CD14-positive monocyte (primary cell): ENCODE measurements around the gene FCRL6. TPM values are rescaled to one million over a fixed set of nuclear protein-coding genes. Genes with fewer than 3 reads are reported as not detected.

Experiments
- DNase-seq, 3 donors: peaks; one replicate each; pipeline ENCODE4 v3.0.0-alpha.2; 2011 to 2022
- H2AFZ ChIP-seq: 2 replicates; pipeline ENCODE4 v1.6.0; 2012; ENCODE audit warnings: mild to moderate bottlenecking, low read depth, low read length, inconsistent platforms; ENCODE audit not compliant: insufficient read depth, poor library complexity, severe bottlenecking
- H3K27ac ChIP-seq, 2 donors: 1 replicate in 1 of 2; 2 replicates in 1 of 2; pipeline ENCODE4 v1.5.1; 2012 to 2013; ENCODE audit warnings: low read length in 2 of 2, control low read depth in 1 of 2, inconsistent platforms in 1 of 2, low read depth in 1 of 2, mild to moderate bottlenecking in 1 of 2
- H3K27me3 ChIP-seq, 2 donors: one replicate each; pipeline versions ENCODE4 v1.6.0 to v1.6.1; 2011 to 2013; ENCODE audit warnings: low read length in 2 of 2; ENCODE audit not compliant: control insufficient read depth in 2 of 2, insufficient read depth in 2 of 2
- H3K36me3 ChIP-seq, 2 donors: replicated peaks in 1 of 2; 1 replicate in 1 of 2; 2 replicates in 1 of 2; pipeline versions ENCODE4 v1.5.1 to v1.6.1; 2012 to 2013; ENCODE audit warnings: low read length in 2 of 2, control low read depth in 1 of 2, inconsistent platforms in 1 of 2, mild to moderate bottlenecking in 1 of 2; ENCODE audit not compliant: insufficient read depth in 2 of 2, control insufficient read depth in 1 of 2
- H3K4me1 ChIP-seq, 2 donors: 1 replicate in 1 of 2; 2 replicates in 1 of 2; pipeline versions ENCODE4 v1.5.1 to v1.6.1; 2012 to 2013; ENCODE audit warnings: low read length in 2 of 2, control low read depth in 1 of 2, inconsistent platforms in 1 of 2, mild to moderate bottlenecking in 1 of 2, moderate library complexity in 1 of 2; ENCODE audit not compliant: insufficient read depth in 2 of 2, control insufficient read depth in 1 of 2
- H3K4me2 ChIP-seq: replicated peaks from 2 replicates; pipeline ENCODE3; 2012; ENCODE audit warnings: low read length, moderate library complexity, mild to moderate bottlenecking; ENCODE audit not compliant: poor library complexity, severe bottlenecking; ENCODE audit errors: extremely low read depth
- H3K4me3 ChIP-seq, 3 experiments: fragments of 200-600 bp in 1 of 3; sonication (generic) in 1 of 3; replicated peaks in 1 of 3; 1 replicate in 2 of 3; 2 replicates in 1 of 3; pipeline ENCODE4 v1.5.1; 2011 to 2013; ENCODE audit warnings: low read length in 3 of 3, mild to moderate bottlenecking in 3 of 3, control low read depth in 2 of 3, low read depth in 2 of 3, inconsistent platforms in 1 of 3, moderate library complexity in 1 of 3
- H3K79me2 ChIP-seq: 2 replicates; pipeline ENCODE4 v1.6.0; 2012; ENCODE audit warnings: mild to moderate bottlenecking, control low read depth, inconsistent platforms, low read length, moderate library complexity; ENCODE audit not compliant: insufficient read depth
- H3K9ac ChIP-seq: 2 replicates; pipeline ENCODE4 v1.6.0; 2017; ENCODE audit warnings: low read length, mild to moderate bottlenecking; ENCODE audit not compliant: insufficient read depth, poor library complexity, severe bottlenecking
- H3K9me3 ChIP-seq, 2 donors: replicated peaks in 1 of 2; 1 replicate in 1 of 2; 2 replicates in 1 of 2; pipeline versions ENCODE4 v1.5.1 to v1.6.1; 2012 to 2013; ENCODE audit warnings: low read length in 2 of 2, control low read depth in 1 of 2; ENCODE audit not compliant: control insufficient read depth in 1 of 2, insufficient read depth in 1 of 2
- H4K20me1 ChIP-seq: 2 replicates; pipeline ENCODE4 v1.6.0; 2012; ENCODE audit warnings: mild to moderate bottlenecking, low read length, control low read depth, moderate library complexity; ENCODE audit not compliant: insufficient read depth
- H3K27ac Mint-ChIP-seq, 7 donors: one replicate each; pipeline ENCODE4 v1.8.0; 2020; ENCODE audit warnings: mild to moderate bottlenecking in 7 of 7, mixed read lengths in 7 of 7, moderate library complexity in 6 of 7, inconsistent platforms in 2 of 7
- H3K27me3 Mint-ChIP-seq, 3 donors: one replicate each; pipeline ENCODE4 v1.8.0; 2021 to 2022; ENCODE audit warnings: low read depth in 3 of 3, mild to moderate bottlenecking in 3 of 3, mixed read lengths in 3 of 3, moderate library complexity in 3 of 3, inconsistent platforms in 1 of 3
- H3K36me3 Mint-ChIP-seq, 2 donors: one replicate each; pipeline ENCODE4 v1.8.0; 2020; ENCODE audit warnings: mixed read lengths in 2 of 2, inconsistent platforms in 1 of 2, mild to moderate bottlenecking in 1 of 2
- H3K4me1 Mint-ChIP-seq: one replicate; pipeline ENCODE4 v1.8.0; 2020; ENCODE audit warnings: mild to moderate bottlenecking, mixed read lengths
- H3K4me3 Mint-ChIP-seq, 2 donors: one replicate each; pipeline ENCODE4 v1.8.0; 2020; ENCODE audit warnings: mild to moderate bottlenecking in 2 of 2, mixed read lengths in 2 of 2, moderate library complexity in 1 of 2
- H3K9me3 Mint-ChIP-seq, 7 donors: one replicate each; pipeline ENCODE4 v1.8.0; 2020 to 2022; ENCODE audit warnings: mixed read lengths in 7 of 7, mild to moderate bottlenecking in 6 of 7, moderate library complexity in 6 of 7, inconsistent platforms in 2 of 7
- WGBS: methylation state at CpG from one replicate; pipeline ENCODE4 v1.1.5; 2013; ENCODE audit warnings: missing lambda C conversion rate; ENCODE audit not compliant: insufficient coverage; 5-methylcytosine and 5-hydroxymethylcytosine counted together
- intact Hi-C, 2 donors: fragments of 100-400 bp; cut with micrococcal nuclease; formaldehyde crosslinking; loops; one replicate each; pipeline versions ENCODE4 v1.15.0 to v1.15.1; 2023
- polyA plus RNA-seq, 3 donors: library from polyadenylated mRNA; depleted of rRNA in 1 of 3; unstranded in 2 of 3; stranded (reverse) in 1 of 3; fragments of 300-500 nt in 2 of 3; fragments of >200 nt in 1 of 3; fragmentation: Illumina TruSeq in 2 of 3; gene quantifications; 1 replicate in 2 of 3; 2 replicates in 1 of 3; pipeline ENCODE4 v1.2.3, GENCODE V29; 2012 to 2021
- TF ChIP-seq, protein P1 (sequence below): fragments of 200-600 bp; IDR thresholded peaks from one replicate; pipeline ENCODE4 v1.8.0; 2022; ENCODE audit warnings: antibody characterized with exemption, mild to moderate bottlenecking

The FCRL6 gene
- polyA plus RNA-seq, 3 donors: 0.15 to 0.36 (median 0.17) TPM

DNA sequence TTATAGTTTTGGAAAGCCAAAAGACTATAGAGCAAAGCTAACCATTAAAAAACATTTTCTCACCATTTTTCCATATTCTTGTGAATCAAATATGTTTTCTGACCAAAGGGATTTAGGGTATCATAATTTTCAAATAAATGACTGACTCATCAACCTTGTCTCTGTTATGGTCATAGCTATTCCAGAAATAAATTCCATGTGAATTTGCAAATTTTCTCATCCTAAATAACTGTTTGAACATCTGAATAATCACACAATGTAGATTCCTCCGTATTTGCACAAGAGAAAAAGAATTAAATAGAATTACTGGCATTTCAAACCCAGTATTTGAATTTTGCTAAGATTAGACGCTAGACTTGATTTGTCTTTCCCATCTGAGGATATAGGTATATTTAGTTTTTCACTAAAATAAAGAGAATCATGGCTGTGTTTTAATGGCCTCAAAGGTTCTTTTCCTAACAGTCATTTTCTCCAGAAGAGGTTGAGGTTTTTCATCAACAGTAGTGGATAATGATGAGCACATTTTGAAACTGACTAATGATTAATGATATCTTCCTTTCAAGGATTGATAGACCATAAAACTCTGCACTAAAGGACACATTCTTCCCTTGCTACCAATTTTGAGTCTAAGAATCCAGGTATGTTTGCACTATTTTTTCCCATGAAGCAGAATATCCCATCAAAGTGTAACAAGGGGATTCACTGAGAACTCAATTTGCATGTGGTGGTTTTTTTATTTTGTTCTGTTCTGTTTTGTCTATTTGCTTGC is 30.8 kb upstream of the FCRL6 start:
- intact Hi-C loops: no loop called here
- Histone ChIP-seq H3K4me2 (no peak overlapping the region), H3K4me3 (no peak overlapping the region), H3K36me3 (no peaks in the 10 kb centered on the region), H3K4me1 (no peaks in the 10 kb centered on the region), H3K27ac (no peak overlapping the region), H3K79me2 (no peaks in the 10 kb centered on the region), H3K9me3 (no peaks in the 10 kb centered on the region), H3K27me3 (no peaks in the 10 kb centered on the region), H4K20me1 (no peaks in the 10 kb centered on the region), H2AFZ (no peak overlapping the region), H3K9ac (no peak overlapping the region)
- WGBS: no CpG with 5 or more reads among the region's 2 CpGs
- Mint-ChIP-seq H3K4me3 (no peak overlapping the region), H3K27me3 (peaks cover 0 to 2% (median 1%) of the 10 kb centered on the region in 3 donors), H3K27ac (no peak overlapping the region), H3K4me1 (peaks cover 2% of the 10 kb centered on the region), H3K36me3 (no peaks in the 10 kb centered on the region), H3K9me3 (peaks cover 0 to 10% (median 0%) of the 10 kb centered on the region in 7 donors)
- DNase-seq: no peak
- TF ChIP-seq, protein P1, sequence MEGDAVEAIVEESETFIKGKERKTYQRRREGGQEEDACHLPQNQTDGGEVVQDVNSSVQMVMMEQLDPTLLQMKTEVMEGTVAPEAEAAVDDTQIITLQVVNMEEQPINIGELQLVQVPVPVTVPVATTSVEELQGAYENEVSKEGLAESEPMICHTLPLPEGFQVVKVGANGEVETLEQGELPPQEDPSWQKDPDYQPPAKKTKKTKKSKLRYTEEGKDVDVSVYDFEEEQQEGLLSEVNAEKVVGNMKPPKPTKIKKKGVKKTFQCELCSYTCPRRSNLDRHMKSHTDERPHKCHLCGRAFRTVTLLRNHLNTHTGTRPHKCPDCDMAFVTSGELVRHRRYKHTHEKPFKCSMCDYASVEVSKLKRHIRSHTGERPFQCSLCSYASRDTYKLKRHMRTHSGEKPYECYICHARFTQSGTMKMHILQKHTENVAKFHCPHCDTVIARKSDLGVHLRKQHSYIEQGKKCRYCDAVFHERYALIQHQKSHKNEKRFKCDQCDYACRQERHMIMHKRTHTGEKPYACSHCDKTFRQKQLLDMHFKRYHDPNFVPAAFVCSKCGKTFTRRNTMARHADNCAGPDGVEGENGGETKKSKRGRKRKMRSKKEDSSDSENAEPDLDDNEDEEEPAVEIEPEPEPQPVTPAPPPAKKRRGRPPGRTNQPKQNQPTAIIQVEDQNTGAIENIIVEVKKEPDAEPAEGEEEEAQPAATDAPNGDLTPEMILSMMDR: no peak

DNA sequence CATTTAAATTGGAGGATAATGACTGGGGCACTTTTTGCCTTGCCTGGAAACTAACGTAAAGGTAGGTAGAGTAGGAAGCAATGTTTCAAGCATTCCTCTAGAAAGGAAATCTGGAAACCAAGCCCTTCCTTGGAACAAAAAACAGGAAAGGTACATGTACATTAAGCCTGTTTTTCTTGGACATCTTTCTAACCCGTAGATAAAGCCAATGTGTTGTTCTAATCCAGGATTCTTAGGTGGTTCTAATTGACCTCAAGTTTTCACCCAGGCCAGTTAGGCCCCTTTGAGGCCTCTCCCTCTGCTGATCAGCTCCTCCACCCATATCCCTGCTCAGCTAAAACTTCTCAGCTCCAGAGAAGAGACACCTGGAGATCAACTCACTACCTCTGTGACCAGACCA is 27.7 kb upstream of the FCRL6 start:
- Histone ChIP-seq H3K9ac (no peak overlapping the region), H4K20me1 (no peaks in the 10 kb centered on the region), H3K36me3 (no peaks in the 10 kb centered on the region), H2AFZ (no peak overlapping the region), H3K4me1 (no peaks in the 10 kb centered on the region), H3K79me2 (no peaks in the 10 kb centered on the region), H3K9me3 (no peaks in the 10 kb centered on the region), H3K27ac (no peak overlapping the region), H3K27me3 (no peaks in the 10 kb centered on the region), H3K4me2 (no peak overlapping the region), H3K4me3 (no peak overlapping the region)
- Mint-ChIP-seq H3K27me3 (peaks cover 0 to 2% (median 1%) of the 10 kb centered on the region in 3 donors), H3K27ac (no peak overlapping the region), H3K9me3 (peaks cover 0 to 2% (median 0%) of the 10 kb centered on the region in 7 donors), H3K4me1 (no peaks in the 10 kb centered on the region), H3K36me3 (no peaks in the 10 kb centered on the region), H3K4me3 (no peak overlapping the region)
- DNase-seq: no peak
- TF ChIP-seq, protein P1: no peak
- intact Hi-C loops: no loop called here
- WGBS: 100% methylated on average over 1 of the region's 2 CpGs
